HG03095 (cell line): Measurements from ENCODE around the gene TMEM163.
"Not testable (repeated sequence)": the region's sequence is repeated elsewhere in the genome, so short reads cannot be mapped to it uniquely, and the experiment has no call there.

Source experiments
- ATAC-seq: cut with Tn5 transposase; IDR thresholded peaks from one replicate; pipeline ENCODE4 v1.9.1; 2021; ENCODE audit warnings: moderate library complexity; ENCODE audit not compliant: unreplicated experiment

TMEM163 gene

DNA sequence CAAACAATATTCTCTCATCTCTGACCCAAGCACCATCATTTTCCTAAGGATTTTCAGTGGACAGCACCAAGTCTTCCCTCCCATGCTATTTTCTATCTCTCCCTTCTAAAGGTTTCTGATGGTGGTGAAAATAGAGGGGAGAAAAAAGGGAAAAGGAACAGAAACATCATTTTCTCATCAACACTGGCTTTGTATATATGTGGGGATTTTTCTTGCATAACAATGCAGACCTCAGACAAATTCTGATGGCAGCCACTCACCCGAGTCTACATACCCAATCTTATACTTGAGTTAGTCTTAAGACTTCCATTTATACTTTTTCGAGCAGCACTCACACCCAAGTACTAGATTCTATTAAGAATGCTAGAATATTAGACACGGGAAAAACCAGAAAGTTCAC is 95.8 kb downstream of the TMEM163 start:
- no peak for ATAC-seq

DNA sequence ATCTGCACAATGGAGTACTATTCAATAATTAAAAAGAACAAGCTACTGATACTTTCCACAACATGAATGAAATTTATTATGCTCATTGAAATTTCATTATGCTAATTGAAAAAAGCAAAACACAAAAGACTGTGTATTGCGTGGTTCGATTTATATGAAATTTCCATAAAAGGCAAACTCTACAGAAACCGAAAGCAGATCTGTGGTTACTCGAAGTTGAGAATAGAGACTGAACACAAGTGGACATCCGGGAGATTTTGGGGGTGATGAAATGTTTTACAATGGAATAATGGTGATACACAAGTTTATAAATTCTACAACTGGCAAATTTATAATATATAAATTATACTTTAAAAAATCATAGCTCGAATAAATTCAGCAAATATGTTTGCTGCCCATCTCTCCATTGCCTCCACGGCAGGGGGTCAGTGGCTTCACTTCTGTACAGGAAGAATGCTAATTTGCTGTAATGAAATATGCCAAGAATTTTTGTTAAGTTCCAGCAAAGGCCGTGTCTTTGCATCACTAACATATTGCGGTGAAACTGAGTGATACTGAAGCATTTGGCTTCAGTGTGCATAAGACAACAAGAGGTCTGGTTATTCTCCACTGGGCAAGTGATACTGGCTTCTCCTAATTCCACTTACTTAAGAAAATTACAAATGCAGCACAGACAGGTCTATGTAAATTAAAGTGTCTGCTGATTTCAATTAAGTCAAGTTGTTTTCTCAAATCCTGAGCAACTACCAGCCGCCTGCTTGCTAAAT is 96.7 kb downstream of the TMEM163 start:
- ATAC-seq = no peak

- ATAC-seq = no peak
Measured at GRCh38 chr2:134619250-134619649, 99.5 kb downstream of the TMEM163 start.

DNA sequence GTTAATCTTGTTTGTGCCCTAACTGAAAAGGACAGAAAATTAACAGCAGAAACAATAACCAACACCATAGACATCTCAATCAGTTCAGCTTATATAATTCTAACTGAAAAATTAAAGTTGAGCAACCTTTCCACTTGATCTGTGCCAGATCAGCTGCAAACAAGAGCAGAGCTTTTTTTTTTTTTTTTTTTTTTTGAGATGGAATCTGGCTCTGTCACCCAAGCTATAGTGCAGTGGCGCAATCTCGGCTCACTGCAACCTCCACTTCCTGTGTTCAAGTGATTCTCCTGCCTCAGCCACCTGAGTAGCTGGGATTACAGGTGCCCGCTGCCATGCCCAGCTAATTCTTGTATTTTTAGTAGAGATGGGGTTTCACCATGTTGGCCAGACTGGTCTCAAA is 103.3 kb downstream of the TMEM163 start:
- not testable (repeated sequence) for ATAC-seq

- no peak for ATAC-seq
Measured at GRCh38 chr2:134611316-134611715, 107.5 kb downstream of the TMEM163 start.

DNA sequence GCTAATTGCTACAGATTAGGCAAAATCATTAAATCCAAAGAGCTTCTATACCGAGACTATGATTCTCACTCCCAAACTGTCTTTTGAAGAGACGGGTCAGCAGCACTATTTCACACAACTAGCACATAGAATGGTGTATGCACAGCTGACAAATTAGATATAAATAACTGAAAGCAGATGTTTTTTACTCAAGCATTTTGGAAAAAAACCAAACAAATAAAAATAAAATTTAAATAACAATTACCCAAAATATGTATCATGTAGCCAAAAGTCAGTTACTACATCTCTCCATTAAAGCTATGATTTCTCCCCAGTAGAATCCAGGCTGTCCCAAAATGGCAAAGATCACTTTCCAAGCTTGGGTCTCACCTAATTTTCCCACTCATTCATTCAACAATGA is 107.9 kb downstream of the TMEM163 start:
- no peak for ATAC-seq

- ATAC-seq = no peak
Measured at GRCh38 chr2:134609924-134610513, 108.8 kb downstream of the TMEM163 start.

DNA sequence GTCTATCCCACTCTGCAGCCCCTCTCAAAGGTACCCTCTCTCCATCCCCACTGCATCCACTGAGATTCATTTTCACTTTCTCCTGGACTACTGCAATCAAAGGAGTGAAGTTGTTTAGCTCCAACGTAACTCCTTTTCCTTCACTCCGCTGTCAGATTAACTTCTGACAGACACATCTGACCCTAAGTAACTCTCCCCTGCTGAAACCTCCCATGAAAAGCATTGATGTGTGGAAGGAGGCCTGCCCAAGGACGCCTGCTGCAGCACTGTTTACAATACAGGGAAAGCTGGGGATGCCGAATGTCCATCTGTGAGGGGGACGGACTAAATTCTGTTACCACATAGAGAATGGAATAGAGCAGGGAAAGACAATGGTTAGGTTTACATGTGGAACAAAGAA is 114.8 kb downstream of the TMEM163 start:
- no peak for ATAC-seq

- no peak for ATAC-seq
Measured at GRCh38 chr2:134602666-134603065, 116.1 kb downstream of the TMEM163 start.

- ATAC-seq = no peak
Measured at GRCh38 chr2:134601264-134601663, 117.5 kb downstream of the TMEM163 start.

DNA sequence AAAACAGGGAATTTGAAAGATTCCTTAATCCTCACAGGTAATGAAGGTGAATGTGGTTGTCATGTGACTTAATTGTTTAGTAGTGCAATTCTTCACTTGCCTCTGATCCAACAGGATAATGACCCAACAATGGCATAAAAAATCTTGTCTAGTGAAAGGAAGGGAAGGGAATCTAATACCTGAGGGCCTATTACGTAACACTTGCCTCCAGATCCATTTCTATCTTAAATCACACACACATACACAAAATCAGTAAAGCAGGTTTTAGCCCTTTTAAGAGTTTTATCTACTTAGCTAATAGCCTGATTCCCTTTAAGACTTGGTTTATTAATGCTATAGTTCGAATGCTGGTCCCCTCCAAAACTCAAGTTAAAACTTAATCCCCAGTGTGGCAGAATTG is 118.6 kb downstream of the TMEM163 start:
- ATAC-seq = no peak

GRCh38 chr2:134599236-134599635 is 119.6 kb downstream of the TMEM163 start:
- no peak for ATAC-seq

GRCh38 chr2:134594399-134594798 is 124.4 kb downstream of the TMEM163 start:
- no peak for ATAC-seq

- ATAC-seq = no peak
Measured at GRCh38 chr2:134593519-134593918, 125.3 kb downstream of the TMEM163 start.

DNA sequence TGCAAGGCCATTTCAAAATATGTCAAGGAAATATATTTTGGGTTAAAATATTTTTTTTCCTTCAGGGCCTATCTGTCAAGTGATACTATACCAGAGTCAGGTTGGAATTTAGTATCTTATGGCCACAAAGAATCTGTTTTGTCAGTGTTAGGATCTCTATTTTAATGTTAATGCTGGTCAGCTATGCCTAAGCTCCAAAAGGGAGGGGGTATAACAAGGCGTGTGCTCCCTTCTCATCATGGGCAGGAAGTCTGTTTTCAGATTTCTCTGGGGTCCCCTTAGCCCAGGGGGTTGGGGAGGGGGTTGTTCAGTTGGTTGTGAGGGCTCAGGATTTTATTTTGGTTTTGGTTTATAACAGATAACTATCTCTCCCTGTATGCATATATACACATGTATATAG is 126.4 kb downstream of the TMEM163 start:
- ATAC-seq = no peak

DNA sequence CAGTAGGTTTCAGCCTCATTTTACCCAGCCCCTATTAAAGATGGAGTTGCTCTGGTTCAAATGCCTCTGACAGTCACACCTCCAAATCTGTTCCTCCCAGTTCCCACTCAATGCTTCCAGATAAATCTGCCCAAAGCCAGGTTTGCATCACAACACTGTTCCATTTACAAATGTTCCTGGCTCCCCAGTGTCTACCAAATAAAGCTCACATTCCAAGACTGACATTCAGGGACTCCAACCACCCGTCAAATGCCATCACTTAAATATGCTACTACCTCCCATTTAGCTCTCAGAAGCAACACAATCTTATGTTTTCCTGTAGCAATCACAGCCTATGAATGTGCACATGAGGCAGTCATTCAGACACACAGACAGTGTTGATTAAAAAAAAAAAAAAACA is 127.3 kb downstream of the TMEM163 start:
- ATAC-seq = no peak

DNA sequence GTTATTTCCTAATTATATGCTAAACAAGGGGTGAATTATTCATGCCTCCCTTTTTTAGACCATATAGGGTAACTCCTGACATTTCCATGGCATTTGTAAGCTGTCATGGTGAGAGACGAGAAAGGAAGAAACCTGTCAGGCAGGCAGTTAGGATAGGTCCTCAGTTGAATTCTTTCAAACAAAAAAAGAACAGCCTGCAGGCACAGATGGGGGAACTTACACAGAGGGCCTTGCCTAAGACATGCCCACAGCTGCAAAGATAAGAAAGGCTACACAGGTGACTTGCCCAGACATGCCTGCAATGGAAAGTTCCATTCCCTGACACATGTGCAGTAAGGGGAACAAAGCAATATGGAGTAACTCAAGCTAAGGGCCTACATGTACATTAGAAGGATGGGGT is 128.1 kb downstream of the TMEM163 start:
- ATAC-seq = no peak

DNA sequence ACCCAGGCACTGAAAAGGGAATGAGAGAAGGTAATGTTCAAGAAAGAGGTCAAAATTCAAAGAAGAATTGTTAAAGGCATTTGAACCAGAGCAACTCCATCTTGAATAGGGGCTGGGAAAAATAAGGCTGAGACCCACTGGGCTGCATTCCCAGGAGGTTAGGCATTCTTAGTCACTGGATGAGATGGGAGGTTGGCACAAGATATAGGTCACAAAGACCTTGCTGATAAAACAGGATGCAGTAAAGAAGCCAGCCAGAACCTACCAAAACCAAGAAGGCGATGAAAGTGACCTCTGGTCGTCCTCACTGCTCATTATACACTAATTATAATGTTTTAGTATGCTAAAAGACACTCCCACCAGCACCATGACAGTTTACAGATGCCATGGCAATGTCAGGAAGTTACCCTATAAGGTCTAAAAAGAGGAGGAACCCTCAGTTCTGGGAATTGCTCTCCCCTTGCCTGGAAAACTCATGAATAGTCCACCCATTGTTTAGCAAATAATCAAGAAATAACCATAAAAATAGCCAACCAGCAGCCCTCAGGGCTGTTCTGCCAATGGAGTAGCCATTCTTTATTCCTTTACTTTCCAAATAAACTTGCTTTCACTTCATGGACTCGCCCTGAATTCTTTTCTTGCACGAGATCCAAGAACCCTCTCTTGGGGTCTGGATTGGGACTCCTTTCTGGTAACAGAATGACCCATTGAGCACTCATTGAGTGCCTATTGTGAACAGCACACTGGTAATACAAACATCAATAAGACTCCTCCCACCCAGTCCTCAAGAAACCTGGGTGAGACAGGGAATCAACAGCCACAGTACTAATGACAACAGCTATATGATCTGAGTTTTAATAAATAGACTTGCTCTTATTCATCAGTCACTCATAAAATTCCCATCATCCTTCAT is 129.4 kb downstream of the TMEM163 start:
- not testable (repeated sequence) for ATAC-seq

DNA sequence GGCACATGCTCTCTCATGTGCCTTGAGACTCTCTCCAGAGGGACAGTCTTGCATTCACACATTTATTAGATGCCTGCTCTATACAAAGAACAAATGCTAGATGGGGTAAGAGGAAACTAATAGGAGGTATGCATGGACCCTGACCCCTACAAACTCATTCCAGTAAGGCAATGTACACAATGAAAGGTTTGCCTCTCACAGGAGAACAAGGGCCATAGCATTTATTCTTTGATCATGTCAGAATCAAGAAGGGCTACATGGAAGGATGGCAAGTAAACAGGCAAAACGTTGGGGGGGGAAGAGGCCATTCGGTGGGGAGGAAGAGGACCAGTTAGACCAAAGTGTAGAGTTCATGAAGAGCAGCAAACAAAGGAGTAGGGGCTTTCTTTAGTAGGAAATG is 130.2 kb downstream of the TMEM163 start:
- ATAC-seq = no peak

DNA sequence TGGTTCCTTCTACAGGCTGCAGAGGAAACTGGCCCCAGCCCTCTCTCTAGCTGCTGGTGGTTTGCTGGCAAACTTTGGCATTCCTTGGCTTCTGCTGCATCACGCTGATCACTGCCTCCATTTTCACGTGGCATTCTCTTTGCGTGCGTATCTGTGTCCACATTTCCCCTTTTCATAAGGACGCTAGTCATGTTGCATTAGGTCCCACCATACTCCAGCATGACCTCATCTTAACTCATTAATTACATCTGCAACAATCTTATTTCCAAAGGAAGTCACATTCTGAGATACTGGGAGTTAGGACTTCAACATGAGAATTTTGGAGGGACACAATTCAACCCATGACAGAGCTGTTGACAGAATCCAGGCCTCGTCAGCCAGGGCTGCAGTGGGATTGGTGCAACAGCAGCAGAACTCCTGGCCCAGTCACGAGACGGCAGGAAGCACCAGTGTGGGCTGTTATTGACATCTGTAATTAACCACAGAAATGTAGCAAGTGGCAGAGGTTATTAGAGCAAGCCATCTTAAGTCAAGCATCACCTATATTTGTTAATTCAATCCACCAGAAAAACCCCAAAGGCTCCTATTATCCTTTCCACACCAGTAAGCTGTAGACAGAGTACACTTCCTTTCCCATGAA is 132.4 kb downstream of the TMEM163 start:
- ATAC-seq = no peak

DNA sequence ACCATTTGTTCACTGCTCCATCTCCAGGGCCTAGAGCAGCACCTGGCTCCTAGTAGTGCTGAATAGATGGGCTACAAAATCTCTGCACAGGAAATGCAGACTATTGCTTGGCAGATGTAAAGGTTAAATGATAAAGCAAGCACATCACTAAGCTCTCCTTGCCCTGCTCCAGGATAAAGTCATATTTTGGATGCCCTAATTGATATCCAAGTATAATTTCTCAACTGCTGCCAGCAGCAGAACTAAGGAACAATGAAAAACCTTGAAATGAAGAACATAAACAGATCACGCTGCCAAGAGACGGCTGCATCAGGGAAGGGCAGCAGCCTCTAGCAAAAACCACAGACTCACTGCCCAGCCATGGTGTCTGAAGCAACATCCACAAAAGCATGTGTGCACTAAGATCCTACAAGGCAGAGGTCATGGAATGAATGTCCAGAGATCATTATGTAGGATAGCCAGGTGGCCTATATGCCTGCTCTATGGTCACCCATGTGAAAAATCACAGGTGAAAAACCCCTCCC is 134.7 kb downstream of the TMEM163 start:
- ATAC-seq = no peak
